Lung (tissue), 12 donors: Measurements from ENCODE around the gene TMEM131L. TPM values are rescaled to one million over a fixed set of nuclear protein-coding genes. Genes with fewer than 3 reads are reported as not detected.

Experiments used
- ATAC-seq: fragments of 200-7000 bp; cut with Tn5 transposase; one replicate; pipeline ENCODE4 v1.9.1; 2020; ENCODE audit warnings: moderate number of reproducible peaks; ENCODE audit not compliant: insufficient read depth, low FRiP score
- DNase-seq, 3 donors: peaks; one replicate each; pipeline ENCODE4 v3.0.0-alpha.2; 2013 to 2017
- H3K27ac ChIP-seq, 2 donors: one replicate each; pipeline ENCODE4 v1.5.1; 2013; ENCODE audit warnings: mild to moderate bottlenecking in 2 of 2, moderate library complexity in 2 of 2, control low read depth in 1 of 2, inconsistent platforms in 1 of 2, low read depth in 1 of 2, low read length in 1 of 2
- H3K27me3 ChIP-seq, 3 donors: one replicate each; pipeline ENCODE4 v1.5.1; 2013; ENCODE audit warnings: low read length in 2 of 3; ENCODE audit not compliant: control insufficient read depth in 3 of 3, insufficient read depth in 3 of 3
- H3K36me3 ChIP-seq, 4 donors: one replicate each; pipeline ENCODE4 v1.5.1; 2013; ENCODE audit warnings: low read length in 4 of 4, mild to moderate bottlenecking in 1 of 4, moderate library complexity in 1 of 4; ENCODE audit not compliant: control insufficient read depth in 4 of 4, insufficient read depth in 4 of 4
- H3K4me1 ChIP-seq, 5 donors: one replicate each; pipeline ENCODE4 v1.5.1; 2013; ENCODE audit warnings: low read length in 5 of 5, mild to moderate bottlenecking in 2 of 5, moderate library complexity in 1 of 5; ENCODE audit not compliant: control insufficient read depth in 5 of 5, insufficient read depth in 5 of 5
- H3K4me3 ChIP-seq: one replicate; pipeline ENCODE4 v1.5.1; 2013; ENCODE audit warnings: mild to moderate bottlenecking, control low read depth, moderate library complexity
- H3K9ac ChIP-seq, 2 donors: one replicate each; pipeline ENCODE4 v1.5.1; 2013; ENCODE audit warnings: low read length in 2 of 2, control low read depth in 1 of 2; ENCODE audit not compliant: insufficient read depth in 1 of 2
- H3K9me3 ChIP-seq, 4 donors: one replicate each; pipeline ENCODE4 v1.5.1; 2013; ENCODE audit warnings: low read length in 3 of 4, mild to moderate bottlenecking in 1 of 4, moderate library complexity in 1 of 4; ENCODE audit not compliant: control insufficient read depth in 4 of 4, insufficient read depth in 3 of 4
- WGBS, 2 donors: extraction: QIAGEN DNeasy Blood & Tissue Kit; methylation state at CpG; one replicate each; pipeline ENCODE4 v1.1.7; 2013; 5-methylcytosine and 5-hydroxymethylcytosine counted together
- polyA plus RNA-seq, 2 donors: library from polyadenylated mRNA; stranded (reverse); fragments of 200-250 nt; gene quantifications; one replicate each; pipeline ENCODE4 v1.2.1, GENCODE V29; 2013
- total RNA-seq, 2 donors: library from RNA; depleted of rRNA in 1 of 2; stranded (reverse); fragments of >200 nt in 1 of 2; gene quantifications; one replicate each; pipeline ENCODE4 v1.2.1, GENCODE V29; 2014 to 2021
- TF ChIP-seq, protein P1 (sequence below): IDR thresholded peaks from 2 replicates; pipeline ENCODE4 v1.5.1; 2012; ENCODE audit warnings: mild to moderate bottlenecking; ENCODE audit errors: control extremely low read depth, extremely low read depth
- donor health status: control.
- donor health status: control.
- donor health status: Bipolar disorder and iron deficiency.
- donor health status: healthy.
- donor health status: DM: yes; HTN: yes; CAD: no.

TMEM131L gene
- total and polyA plus RNA-seq, 4 donors = 2.9 to 40.6 (median 11.8) TPM

- TF ChIP-seq, protein P1, sequence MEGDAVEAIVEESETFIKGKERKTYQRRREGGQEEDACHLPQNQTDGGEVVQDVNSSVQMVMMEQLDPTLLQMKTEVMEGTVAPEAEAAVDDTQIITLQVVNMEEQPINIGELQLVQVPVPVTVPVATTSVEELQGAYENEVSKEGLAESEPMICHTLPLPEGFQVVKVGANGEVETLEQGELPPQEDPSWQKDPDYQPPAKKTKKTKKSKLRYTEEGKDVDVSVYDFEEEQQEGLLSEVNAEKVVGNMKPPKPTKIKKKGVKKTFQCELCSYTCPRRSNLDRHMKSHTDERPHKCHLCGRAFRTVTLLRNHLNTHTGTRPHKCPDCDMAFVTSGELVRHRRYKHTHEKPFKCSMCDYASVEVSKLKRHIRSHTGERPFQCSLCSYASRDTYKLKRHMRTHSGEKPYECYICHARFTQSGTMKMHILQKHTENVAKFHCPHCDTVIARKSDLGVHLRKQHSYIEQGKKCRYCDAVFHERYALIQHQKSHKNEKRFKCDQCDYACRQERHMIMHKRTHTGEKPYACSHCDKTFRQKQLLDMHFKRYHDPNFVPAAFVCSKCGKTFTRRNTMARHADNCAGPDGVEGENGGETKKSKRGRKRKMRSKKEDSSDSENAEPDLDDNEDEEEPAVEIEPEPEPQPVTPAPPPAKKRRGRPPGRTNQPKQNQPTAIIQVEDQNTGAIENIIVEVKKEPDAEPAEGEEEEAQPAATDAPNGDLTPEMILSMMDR = no peak
- H3K27ac ChIP-seq = no peak overlapping the region
- ATAC-seq (no peak), DNase-seq (no peak)
- H3K9me3 ChIP-seq = no peaks in the 10 kb centered on the region
- peaks cover 11 to 62% (median 20%) of the 10 kb centered on the region in 5 donors for H3K4me1 ChIP-seq
- H3K27me3 ChIP-seq = no peaks in the 10 kb centered on the region
- 92 to 93% methylated on average over 6 of the region's 6 CpGs for WGBS, 2 donors
- no peak overlapping the region for H3K4me3 ChIP-seq
- H3K36me3 ChIP-seq = no peaks in the 10 kb centered on the region
- H3K9ac ChIP-seq = no peak overlapping the region
These were observed 66.5 kb downstream of the TMEM131L start for GRCh38 chr4:153532636-153533035.

- Histone ChIP-seq H3K9ac (no peak overlapping the region), H3K4me1 (peaks cover 15 to 69% (median 24%) of the 10 kb centered on the region in 5 donors), H3K4me3 (no peak overlapping the region), H3K27ac (peak overlapping the region in 1 of 2 donors; percentile 20), H3K36me3 (no peaks in the 10 kb centered on the region), H3K9me3 (no peaks in the 10 kb centered on the region), H3K27me3 (no peaks in the 10 kb centered on the region)
- DNase-seq = no peak
- no peak for ATAC-seq
- TF ChIP-seq, protein P1 = no peak
These were observed 67.2 kb downstream of the TMEM131L start for GRCh38 chr4:153533387-153533786.

GRCh38 chr4:153534792-153535629, 68.9 kb downstream of the TMEM131L start:
- 80 to 83% methylated on average over 10 of the region's 10 CpGs for WGBS, 2 donors
- no peak overlapping the region for H3K9ac ChIP-seq
- no peaks in the 10 kb centered on the region for H3K27me3 ChIP-seq
- TF ChIP-seq, protein P1 = no peak
- no peak for DNase-seq
- peak overlapping the region in 1 of 2 donors; percentile 9 for H3K27ac ChIP-seq
- ATAC-seq = no peak
- no peak overlapping the region for H3K4me3 ChIP-seq
- H3K9me3 ChIP-seq = no peaks in the 10 kb centered on the region
- H3K4me1 ChIP-seq = peaks cover 16 to 67% (median 24%) of the 10 kb centered on the region in 5 donors
- no peaks in the 10 kb centered on the region for H3K36me3 ChIP-seq
